ENCODE results near the gene TBC1D8.

GRCh38 chr2:101120124-101120996 lies 30.8 kb downstream of the TBC1D8 start:
- TF ChIP-seq POLR2A (conservative IDR thresholded peaks at IDR 0.05): no peak
- TF ChIP-seq ATF7 (IDR thresholded peaks at IDR 0.05): no peak
- no peak for TF ChIP-seq CBX5 (IDR thresholded peaks at IDR 0.05; ENCODE audit: borderline replicate concordance, low read depth)
- no peak for TF ChIP-seq RAD21 (CRISPR knock-in tag; conservative IDR thresholded peaks at IDR 0.05 in 1 of 2, IDR thresholded peaks at IDR 0.05 in 1 of 2)
- no peak for TF ChIP-seq ZNF696 (CRISPR knock-in tag; conservative IDR thresholded peaks at IDR 0.05)
- no peak for TF ChIP-seq TEAD2 (tag; IDR thresholded peaks at IDR 0.05)

All from K562 (cell line).